K562 (cell line): ENCODE results near the gene TEX13B. TPM values are rescaled to one million over a fixed set of nuclear protein-coding genes. Genes with fewer than 3 reads are reported as not detected.
A peak's percentile ranks its signal among the peaks of the same experiment; 100 is the strongest.

Experiments used
- ATAC-seq: fragments of 200-7000 bp; cut with Tn5 transposase; 3 replicates; pipeline ENCODE4 v1.9.1; 2020; ENCODE audit warnings: moderate library complexity
- BruUV-seq: library from RNA; stranded (reverse); fragments of 400-500 nt; replicated peaks from 2 replicates; lab custom pipeline; 2021; lab: Mats Ljungman, UMichigan
- CTCF ChIA-PET: fragments of 300-600 bp; formaldehyde crosslinking; extraction: SDS; loops from one replicate; lab custom pipeline; 2021; ENCODE audit warnings: low intra/inter-chr PET ratio; lab: Yijun Ruan, JAX
- POLR2A ChIA-PET: fragments of 300-600, 350-650 bp; sonication (Branson Sonifier 250); formaldehyde crosslinking; extraction: SDS; loops from one replicate; lab custom pipeline; 2021; ENCODE audit warnings: antibody characterized with exemption, inconsistent platforms; lab: Yijun Ruan, JAX
- DNase-seq, 4 experiments: peaks; one replicate each; pipeline versions ENCODE4 v3.0.0 to v3.0.0-alpha.2; 2011 to 2018; ENCODE audit warnings: low spot score in 3 of 4, mixed read lengths in 3 of 4; ENCODE audit errors: extremely low read depth in 1 of 4
- FAIRE-seq: peaks from 2 replicates; lab custom pipeline; 2011; peaks lifted over from hg19 to GRCh38; lab: Jason Lieb, UNC
- H2AFZ ChIP-seq: 2 replicates; pipeline ENCODE4 v1.6.0; 2011; ENCODE audit warnings: low read depth, low read length, control low read depth, inconsistent platforms
- H3K27ac ChIP-seq: fragments of 200-600 bp; 3 replicates; pipeline ENCODE4 v1.8.0; 2011; ENCODE audit warnings: low read depth, mild to moderate bottlenecking, control low read depth, inconsistent platforms, low read length, moderate library complexity, mixed read lengths; ENCODE audit errors: extremely low read depth
- H3K27me3 ChIP-seq, 2 experiments: fragments of 300-600 bp in 1 of 2; 2 replicates in 1 of 2; 3 replicates in 1 of 2; pipeline versions ENCODE4 v1.6.0 to v1.8.0; 2011; ENCODE audit warnings: inconsistent platforms in 2 of 2, low read length in 2 of 2, mild to moderate bottlenecking in 1 of 2, mixed read lengths in 1 of 2, moderate library complexity in 1 of 2; ENCODE audit not compliant: control insufficient read depth in 2 of 2, insufficient read depth in 2 of 2
- H3K36me3 ChIP-seq: fragments of 300-600 bp; 3 replicates; pipeline ENCODE4 v1.8.0; 2011; ENCODE audit warnings: mild to moderate bottlenecking, low read length, inconsistent platforms; ENCODE audit not compliant: control insufficient read depth, insufficient read depth
- H3K4me1 ChIP-seq, 2 experiments: fragments of 200-600 bp in 1 of 2; replicated peaks in 1 of 2; 2 replicates in 1 of 2; 3 replicates in 1 of 2; pipeline versions ENCODE4 v1.5.1 to v1.8.0; 2011; ENCODE audit warnings: inconsistent platforms in 2 of 2, low read length in 2 of 2, mild to moderate bottlenecking in 1 of 2, mixed read lengths in 1 of 2, moderate library complexity in 1 of 2; ENCODE audit not compliant: control insufficient read depth in 2 of 2, insufficient read depth in 2 of 2
- H3K4me2 ChIP-seq: 2 replicates; pipeline ENCODE4 v1.6.1; 2011; ENCODE audit warnings: low read length, control low read depth, inconsistent platforms, mixed read lengths; ENCODE audit not compliant: insufficient read depth
- H3K4me3 ChIP-seq: fragments of 200-600 bp; sonication (generic), shearing (Covaris generic); 2 replicates; pipeline ENCODE4 v1.5.1; 2016; ENCODE audit warnings: control low read depth, inconsistent platforms
- H3K79me2 ChIP-seq: fragments of 200-600 bp; 3 replicates; pipeline ENCODE4 v1.8.0; 2011; ENCODE audit warnings: low read length, inconsistent platforms; ENCODE audit not compliant: control insufficient read depth, insufficient read depth
- H3K9ac ChIP-seq, 2 experiments: 2 replicates each; pipeline versions ENCODE4 v1.6.0 to v1.6.1; 2011; ENCODE audit warnings: low read depth in 2 of 2, low read length in 2 of 2, control low read depth in 1 of 2, inconsistent platforms in 1 of 2, mild to moderate bottlenecking in 1 of 2, mixed read lengths in 1 of 2; ENCODE audit not compliant: insufficient read depth in 1 of 2
- H3K9me1 ChIP-seq: one replicate; pipeline ENCODE4 v1.6.0; 2011; ENCODE audit warnings: inconsistent platforms, mild to moderate bottlenecking, low read length, moderate library complexity; ENCODE audit not compliant: control insufficient read depth, insufficient read depth
- H3K9me3 ChIP-seq: replicated peaks from 2 replicates; pipeline ENCODE4 v1.5.1; 2011; ENCODE audit warnings: low read depth, low read length, inconsistent platforms; ENCODE audit not compliant: control insufficient read depth, insufficient read depth
- H4K20me1 ChIP-seq: replicated peaks from 2 replicates; pipeline ENCODE4 v1.6.1; 2011; ENCODE audit warnings: low read length, inconsistent platforms, mixed read lengths; ENCODE audit not compliant: control insufficient read depth, insufficient read depth
- ATF1 ChIP-seq, 2 experiments: fragments of 450-650 bp in 1 of 2; IDR thresholded peaks; 2 replicates each; pipeline ENCODE4 v1.6.1; 2016; ENCODE audit warnings: missing compliant biosample characterization in 1 of 2, missing genetic modification characterization in 1 of 2
- BDP1 ChIP-seq: IDR thresholded peaks from 3 replicates; pipeline ENCODE4 v1.6.1; 2011; ENCODE audit not compliant: insufficient read length, insufficient read depth
- C11orf30 ChIP-seq: fragments of 450-650 bp; IDR thresholded peaks from 2 replicates; pipeline ENCODE4 v1.6.1; 2016; ENCODE audit warnings: low read depth, mild to moderate bottlenecking
- CTBP1 ChIP-seq: fragments of 450-650 bp; IDR thresholded peaks from 2 replicates; pipeline ENCODE4 v1.6.1; 2016; ENCODE audit warnings: borderline replicate concordance
- JUN ChIP-seq, 2 experiments: sonication (generic) in 1 of 2; formaldehyde crosslinking in 1 of 2; IDR thresholded peaks; 2 replicates each; pipeline versions ENCODE4 v1.6.1 to v1.8.0; 2012 to 2022; ENCODE audit warnings: borderline replicate concordance in 2 of 2, mild to moderate bottlenecking in 2 of 2, improper control_type of control experiment in 1 of 2, low read depth in 1 of 2, low read length in 1 of 2, missing genetic modification reagents in 1 of 2
- MAFF ChIP-seq: IDR thresholded peaks from 2 replicates; pipeline ENCODE4 v1.6.1; 2012; ENCODE audit warnings: low read length, improper control_type of control experiment
- MAFG ChIP-seq: fragments of 450-650 bp; conservative IDR thresholded peaks from 2 replicates; pipeline ENCODE4 v1.6.1; 2016; ENCODE audit warnings: missing genetic modification characterization, missing compliant biosample characterization
- MAFK ChIP-seq: IDR thresholded peaks from 2 replicates; pipeline ENCODE4 v1.6.1; 2011; ENCODE audit warnings: low read length, improper control_type of control experiment
- SIN3B ChIP-seq: fragments of 450-650 bp; IDR thresholded peaks from 2 replicates; pipeline ENCODE4 v1.6.1; 2017; ENCODE audit warnings: low read depth, mild to moderate bottlenecking, moderate library complexity
- ZNF316 ChIP-seq: fragments of 450-650 bp; IDR thresholded peaks from 2 replicates; pipeline ENCODE4 v1.6.1; 2016
- WGBS: fragments of 100-300 bp; shearing (Covaris generic); methylation state at CpG from one replicate; pipeline ENCODE4 v1.1.6; 2016; ENCODE audit warnings: low coverage, mixed read lengths; ENCODE audit not compliant: insufficient coverage; ENCODE audit errors: missing lambda C conversion rate; 5-methylcytosine and 5-hydroxymethylcytosine counted together
- in situ Hi-C: fragments of 300-500 bp; cut with MboI; formaldehyde crosslinking; loops from 4 replicates; pipeline ENCODE4 v1.15.0; 2018; ENCODE audit warnings: inconsistent platforms, mixed read lengths
- intact Hi-C: fragments of 100-400 bp; cut with micrococcal nuclease; formaldehyde crosslinking; loops from 2 replicates; pipeline ENCODE4 v1.14.2; 2022
- polyA plus RNA-seq, 8 experiments: library from polyadenylated mRNA; depleted of rRNA in 4 of 8; stranded (reverse) in 5 of 8; unstranded in 3 of 8; fragments of >200 nt; fragmentation: Nextera tagmentation in 2 of 8; fragmentation: Illumina TruSeq in 1 of 8; extraction: Ambion mirVana in 2 of 8; extraction: Trizol in 1 of 8; gene quantifications; 2 replicates each; pipeline versions ENCODE4 v1.2.1 to v1.2.3, GENCODE V29; 2011 to 2014; ENCODE audit warnings: inconsistent platforms in 1 of 8, missing spikeins in 1 of 8
- total RNA-seq, 7 experiments: library from RNA; depleted of rRNA in 6 of 7; stranded (reverse); fragments of >200 nt in 6 of 7; fragmentation: Illumina TruSeq in 2 of 7; extraction: Trizol in 2 of 7; gene quantifications; 2 replicates each; pipeline versions ENCODE4 v1.2.1 to v1.2.3, GENCODE V29; 2011 to 2021; ENCODE audit warnings: low replicate concordance in 1 of 7
- TF ChIP-seq, protein P1 (sequence below): sonication (generic); formaldehyde crosslinking; IDR thresholded peaks from 2 replicates; pipeline ENCODE4 v1.8.0; 2022; ENCODE audit warnings: mild to moderate bottlenecking, missing genetic modification reagents, borderline replicate concordance
- TF ChIP-seq, protein P2 (sequence below): fragments of 450-650 bp; formaldehyde crosslinking; IDR thresholded peaks from 2 replicates; pipeline ENCODE4 v1.4.0; 2022; ENCODE audit warnings: mild to moderate bottlenecking, moderate library complexity

The TEX13B gene
- total and polyA plus RNA-seq, 9 of the 15 experiments (the other 6 are each of a cell fraction or from before 2014, with no cell fraction given) = not detected

DNA sequence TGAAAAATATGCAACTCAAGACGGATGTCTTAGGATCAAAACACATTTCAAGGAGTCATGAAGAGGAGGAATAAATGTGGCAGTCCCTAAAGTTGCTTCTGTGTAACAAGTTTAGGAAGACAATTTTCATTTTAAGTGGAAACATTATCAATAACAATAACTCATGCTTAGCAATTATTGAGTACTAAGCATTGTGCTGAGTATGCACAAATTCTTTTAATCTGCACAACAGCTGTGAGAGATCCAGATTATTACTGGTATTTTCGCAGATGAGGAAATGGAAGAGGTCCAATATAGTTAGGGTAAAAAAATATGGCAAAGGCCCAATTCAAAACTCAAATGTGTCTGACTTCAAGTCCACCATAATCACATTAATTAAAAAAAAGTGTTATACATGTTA lies 2.9 kb upstream of the TEX13B start:
- Histone ChIP-seq H3K4me3 (no peak overlapping the region), H3K9me3 (no peaks in the 10 kb centered on the region), H4K20me1 (no peaks in the 10 kb centered on the region), H3K9me1 (no peaks in the 10 kb centered on the region), H3K4me1 (no peaks in the 10 kb centered on the region), H3K9ac (no peak overlapping the region)
- ChIA-PET POLR2A (no interaction called here), CTCF (no interaction called here)
- ATAC-seq = no peak
- no TSS peak for BruUV-seq
- intact Hi-C loops (no loop called here), in situ Hi-C loops (no loop called here)
- TF ChIP-seq JUN (IDR thresholded peaks at IDR 0.05; ENCODE audit: borderline replicate concordance, low read depth, low read length) = no peak
- TF ChIP-seq JUN (CRISPR knock-in tag; IDR thresholded peaks at IDR 0.05; ENCODE audit: borderline replicate concordance) = no peak
- peak; percentile 71 for TF ChIP-seq MAFK
- no peak for TF ChIP-seq SIN3B
- peak; percentile 42; the same call in 1 of the 2 replicates for TF ChIP-seq MAFG (tag)
- TF ChIP-seq, protein P1, sequence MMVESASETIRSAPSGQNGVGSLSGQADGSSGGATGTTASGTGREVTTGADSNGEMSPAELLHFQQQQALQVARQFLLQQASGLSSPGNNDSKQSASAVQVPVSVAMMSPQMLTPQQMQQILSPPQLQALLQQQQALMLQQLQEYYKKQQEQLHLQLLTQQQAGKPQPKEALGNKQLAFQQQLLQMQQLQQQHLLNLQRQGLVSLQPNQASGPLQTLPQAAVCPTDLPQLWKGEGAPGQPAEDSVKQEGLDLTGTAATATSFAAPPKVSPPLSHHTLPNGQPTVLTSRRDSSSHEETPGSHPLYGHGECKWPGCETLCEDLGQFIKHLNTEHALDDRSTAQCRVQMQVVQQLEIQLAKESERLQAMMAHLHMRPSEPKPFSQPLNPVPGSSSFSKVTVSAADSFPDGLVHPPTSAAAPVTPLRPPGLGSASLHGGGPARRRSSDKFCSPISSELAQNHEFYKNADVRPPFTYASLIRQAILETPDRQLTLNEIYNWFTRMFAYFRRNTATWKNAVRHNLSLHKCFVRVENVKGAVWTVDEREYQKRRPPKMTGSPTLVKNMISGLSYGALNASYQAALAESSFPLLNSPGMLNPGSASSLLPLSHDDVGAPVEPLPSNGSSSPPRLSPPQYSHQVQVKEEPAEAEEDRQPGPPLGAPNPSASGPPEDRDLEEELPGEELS (CRISPR knock-in tag) = no peak
- TF ChIP-seq, protein P2, sequence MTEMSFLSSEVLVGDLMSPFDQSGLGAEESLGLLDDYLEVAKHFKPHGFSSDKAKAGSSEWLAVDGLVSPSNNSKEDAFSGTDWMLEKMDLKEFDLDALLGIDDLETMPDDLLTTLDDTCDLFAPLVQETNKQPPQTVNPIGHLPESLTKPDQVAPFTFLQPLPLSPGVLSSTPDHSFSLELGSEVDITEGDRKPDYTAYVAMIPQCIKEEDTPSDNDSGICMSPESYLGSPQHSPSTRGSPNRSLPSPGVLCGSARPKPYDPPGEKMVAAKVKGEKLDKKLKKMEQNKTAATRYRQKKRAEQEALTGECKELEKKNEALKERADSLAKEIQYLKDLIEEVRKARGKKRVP = no peak
- TF ChIP-seq CTBP1 = no peak
- peak; percentile 76 for TF ChIP-seq ZNF316
- no peak for TF ChIP-seq ATF1 (CRISPR knock-in tag; IDR thresholded peaks at IDR 0.05)
- no peak for TF ChIP-seq ATF1 (tag; IDR thresholded peaks at IDR 0.05)
- TF ChIP-seq C11orf30 = peak; percentile 37; the same call in 1 of the 2 replicates
- TF ChIP-seq BDP1 = no peak
- peak; percentile 60 for TF ChIP-seq MAFF
- TF ChIP-seq, all 486 proteins: peak for 5
- Histone ChIP-seq H2AFZ (no peak overlapping the region), H3K27ac (no peak overlapping the region), H3K79me2 (no peaks in the 10 kb centered on the region), H3K27me3 (peaks cover 0 to 11% of the 10 kb centered on the region in 2 experiments; a peak in 2 of 5 replicates), H3K4me2 (no peak overlapping the region), H3K36me3 (no peaks in the 10 kb centered on the region)
- no peak for FAIRE-seq
- WGBS = 0% methylated on average over 2 of the region's 2 CpGs
- no peak for DNase-seq
